Body of pancreas (tissue), 4 donors: ENCODE measurements around the gene FBN3.

Source experiments
- POLR2A ChIP-seq, 3 donors: fragments of 450-650 bp; IDR thresholded peaks; one replicate each; pipeline ENCODE4 v1.6.1; 2016; ENCODE audit warnings: antibody characterized with exemption in 3 of 3, mild to moderate bottlenecking in 2 of 3
- TF ChIP-seq, protein P1 (sequence below), 7 experiments: fragments of 450-650 bp in 4 of 7; fragments of 200-600 bp in 3 of 7; sonication (generic) in 3 of 7; IDR thresholded peaks; one replicate each; pipeline ENCODE4 v1.5.1; 2016 to 2019; ENCODE audit warnings: antibody characterized with exemption in 7 of 7

DNA sequence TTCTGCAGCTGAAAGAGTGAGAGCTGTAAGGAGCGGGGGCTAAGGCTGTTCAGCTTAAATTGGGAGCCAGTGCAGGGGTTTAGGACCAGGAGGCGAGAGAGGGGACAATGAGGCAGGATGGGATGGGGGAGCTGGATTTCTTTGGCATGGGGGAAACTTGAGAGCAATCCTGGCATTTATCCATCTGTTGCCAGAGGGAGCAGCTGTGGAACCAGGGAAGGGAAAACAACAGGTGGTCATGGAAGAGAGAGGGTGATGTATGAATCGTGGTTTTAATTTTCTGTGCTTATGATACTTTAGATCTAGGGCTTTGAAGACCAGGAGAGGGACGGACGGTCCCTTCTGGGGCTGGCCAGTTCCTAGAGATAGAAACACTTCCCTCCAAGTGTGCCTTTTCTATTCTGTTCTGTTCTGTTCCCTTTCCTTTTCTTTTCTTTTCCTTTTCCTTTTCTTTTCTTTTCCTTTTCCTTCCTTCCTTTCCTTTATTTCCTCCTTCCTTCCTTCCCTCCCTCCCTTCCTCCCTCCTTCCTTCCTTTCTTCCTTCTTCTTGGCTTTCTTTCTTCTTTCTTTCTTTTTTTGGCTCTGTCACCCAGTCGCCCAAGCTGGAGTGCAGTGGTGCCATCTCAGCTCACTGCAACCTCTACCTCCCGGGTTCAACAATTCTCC, 112.8 kb downstream of the FBN3 start:
- TF ChIP-seq, protein P1, sequence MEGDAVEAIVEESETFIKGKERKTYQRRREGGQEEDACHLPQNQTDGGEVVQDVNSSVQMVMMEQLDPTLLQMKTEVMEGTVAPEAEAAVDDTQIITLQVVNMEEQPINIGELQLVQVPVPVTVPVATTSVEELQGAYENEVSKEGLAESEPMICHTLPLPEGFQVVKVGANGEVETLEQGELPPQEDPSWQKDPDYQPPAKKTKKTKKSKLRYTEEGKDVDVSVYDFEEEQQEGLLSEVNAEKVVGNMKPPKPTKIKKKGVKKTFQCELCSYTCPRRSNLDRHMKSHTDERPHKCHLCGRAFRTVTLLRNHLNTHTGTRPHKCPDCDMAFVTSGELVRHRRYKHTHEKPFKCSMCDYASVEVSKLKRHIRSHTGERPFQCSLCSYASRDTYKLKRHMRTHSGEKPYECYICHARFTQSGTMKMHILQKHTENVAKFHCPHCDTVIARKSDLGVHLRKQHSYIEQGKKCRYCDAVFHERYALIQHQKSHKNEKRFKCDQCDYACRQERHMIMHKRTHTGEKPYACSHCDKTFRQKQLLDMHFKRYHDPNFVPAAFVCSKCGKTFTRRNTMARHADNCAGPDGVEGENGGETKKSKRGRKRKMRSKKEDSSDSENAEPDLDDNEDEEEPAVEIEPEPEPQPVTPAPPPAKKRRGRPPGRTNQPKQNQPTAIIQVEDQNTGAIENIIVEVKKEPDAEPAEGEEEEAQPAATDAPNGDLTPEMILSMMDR (IDR thresholded peaks at IDR 0.05) = no peak
- no peak for TF ChIP-seq POLR2A (IDR thresholded peaks at IDR 0.05)
